Measurements from ENCODE around the gene CD4. TPM values are rescaled to one million over a fixed set of nuclear protein-coding genes. Genes with fewer than 3 reads are reported as not detected.

CD4 gene
- total RNA-seq, 1 experiment from 2014 or later: not detected

DNA sequence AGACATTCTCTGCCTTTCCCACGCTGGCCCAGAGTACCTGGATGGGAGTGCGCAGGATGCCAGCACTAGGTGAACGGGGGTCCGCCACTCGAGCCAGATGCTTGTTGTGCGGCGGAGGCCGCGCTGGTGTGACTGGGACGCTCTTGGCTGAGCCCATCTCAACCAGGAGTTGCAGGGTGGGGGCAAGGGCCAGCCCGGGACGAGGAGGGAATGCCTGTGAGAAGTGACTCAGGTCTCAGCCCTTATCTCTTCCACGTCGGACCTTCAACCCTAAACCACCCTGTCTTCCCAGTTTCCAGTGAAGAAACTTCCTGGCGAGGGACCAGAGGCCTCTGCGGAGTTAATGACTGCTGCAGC is 61.4 kb downstream of the CD4 start:
- Mint-ChIP-seq H3K4me1 (ENCODE audit: low read depth, unreplicated experiment) (peaks cover 27% of the 10 kb centered on the region), H3K27ac (ENCODE audit: unreplicated experiment) (peak overlapping the region; percentile 89), H3K9me3 (ENCODE audit: low read depth, unreplicated experiment) (no peaks in the 10 kb centered on the region), H3K36me3 (ENCODE audit: insufficient read depth, unreplicated experiment) (peaks cover 49% of the 10 kb centered on the region), H3K4me3 (ENCODE audit: low read depth, unreplicated experiment) (peak overlapping the region; percentile 94), H3K27me3 (ENCODE audit: unreplicated experiment) (no peaks in the 10 kb centered on the region)
- CTCF ChIA-PET: interaction anchor here (1.1 to 3.0 kb wide), 7 partner anchors 11 to 98 kb away, joined by 4 to 19 read pairs (median 10); partner anchors contain the start of genes GNB3, MLF2 and SPSB2
- TSS peak; percentile 77 for BruUV-seq (replicated peaks)
- TF ChIP-seq, protein P1, sequence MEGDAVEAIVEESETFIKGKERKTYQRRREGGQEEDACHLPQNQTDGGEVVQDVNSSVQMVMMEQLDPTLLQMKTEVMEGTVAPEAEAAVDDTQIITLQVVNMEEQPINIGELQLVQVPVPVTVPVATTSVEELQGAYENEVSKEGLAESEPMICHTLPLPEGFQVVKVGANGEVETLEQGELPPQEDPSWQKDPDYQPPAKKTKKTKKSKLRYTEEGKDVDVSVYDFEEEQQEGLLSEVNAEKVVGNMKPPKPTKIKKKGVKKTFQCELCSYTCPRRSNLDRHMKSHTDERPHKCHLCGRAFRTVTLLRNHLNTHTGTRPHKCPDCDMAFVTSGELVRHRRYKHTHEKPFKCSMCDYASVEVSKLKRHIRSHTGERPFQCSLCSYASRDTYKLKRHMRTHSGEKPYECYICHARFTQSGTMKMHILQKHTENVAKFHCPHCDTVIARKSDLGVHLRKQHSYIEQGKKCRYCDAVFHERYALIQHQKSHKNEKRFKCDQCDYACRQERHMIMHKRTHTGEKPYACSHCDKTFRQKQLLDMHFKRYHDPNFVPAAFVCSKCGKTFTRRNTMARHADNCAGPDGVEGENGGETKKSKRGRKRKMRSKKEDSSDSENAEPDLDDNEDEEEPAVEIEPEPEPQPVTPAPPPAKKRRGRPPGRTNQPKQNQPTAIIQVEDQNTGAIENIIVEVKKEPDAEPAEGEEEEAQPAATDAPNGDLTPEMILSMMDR (IDR thresholded peaks at IDR 0.05; ENCODE audit: unreplicated experiment): no peak
- intact Hi-C loops (cut with micrococcal nuclease; ENCODE audit: unreplicated experiment): loop anchor here (1.0 kb wide), 1 partner anchor 15 kb away; no protein-coding TSS in a partner anchor
- no peak for DNase-seq

DNA sequence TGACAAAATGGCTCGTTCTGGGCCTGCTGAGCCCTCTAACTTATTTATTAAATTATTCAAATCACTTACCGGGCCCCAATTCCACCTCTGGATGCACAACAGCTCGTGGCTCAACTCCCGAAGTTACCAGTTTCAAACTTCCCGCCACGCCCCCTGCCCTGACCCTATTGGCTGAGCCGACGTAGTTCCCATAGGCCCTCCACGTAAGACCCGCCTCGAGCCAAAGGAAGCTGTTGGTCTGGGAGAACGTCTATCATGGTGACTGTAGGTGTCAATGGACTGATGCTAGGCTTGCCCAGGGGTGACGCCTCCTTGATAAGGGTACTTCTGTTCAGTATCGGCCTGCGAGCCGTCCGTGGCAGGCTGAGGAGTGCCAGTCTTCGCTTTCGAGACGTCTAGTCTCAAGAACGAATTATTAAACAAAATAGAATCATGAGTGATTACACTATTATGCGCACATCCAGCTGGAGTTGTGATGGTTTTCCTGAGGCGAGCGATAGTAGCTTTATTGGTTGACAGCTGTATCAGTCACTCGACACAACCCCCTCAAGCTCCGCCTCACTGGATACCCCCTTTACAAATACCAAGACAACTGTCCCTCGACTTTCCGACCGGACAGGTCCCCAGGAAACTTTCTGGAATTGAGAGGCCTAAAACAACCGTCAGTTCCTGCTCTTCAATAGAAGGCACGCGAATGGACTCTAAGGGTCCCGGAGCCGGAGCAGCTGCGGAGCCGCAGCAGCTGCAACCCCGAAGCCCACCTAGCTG is 62.0 kb downstream of the CD4 start, which contains the start of gene CDCA3:
TSS of gene CDCA3 (minus strand) at position 134 of the 768 bp plus-strand sequence. CDS start 334 bp downstream, outside the sequence.
- CTCF ChIA-PET: interaction anchor here (0.7 to 3.0 kb wide), 13 partner anchors 12 to 128 kb away, joined by 3 to 19 read pairs (median 7); partner anchors contain the start of genes COPS7A, GNB3, MLF2 and PTMS
- Mint-ChIP-seq H3K4me3 (ENCODE audit: low read depth, unreplicated experiment) (peak within 1 kb of the TSS; percentile 94), H3K9me3 (ENCODE audit: low read depth, unreplicated experiment) (no peaks in the 10 kb centered on the region), H3K36me3 (ENCODE audit: insufficient read depth, unreplicated experiment) (peaks cover 49% of the 10 kb centered on the region), H3K4me1 (ENCODE audit: low read depth, unreplicated experiment) (peaks cover 27% of the 10 kb centered on the region), H3K27me3 (ENCODE audit: unreplicated experiment) (no peaks in the 10 kb centered on the region), H3K27ac (ENCODE audit: unreplicated experiment) (peak within 1 kb of the TSS; percentile 89)
- intact Hi-C loops (cut with micrococcal nuclease; ENCODE audit: unreplicated experiment): loop anchor here (1.0 kb wide), 1 partner anchor 16 kb away; no protein-coding TSS in a partner anchor
- BruUV-seq (replicated peaks): no TSS peak
- TF ChIP-seq, protein P1 (IDR thresholded peaks at IDR 0.05; ENCODE audit: unreplicated experiment): no peak
- peak; percentile 95 for DNase-seq

DNA sequence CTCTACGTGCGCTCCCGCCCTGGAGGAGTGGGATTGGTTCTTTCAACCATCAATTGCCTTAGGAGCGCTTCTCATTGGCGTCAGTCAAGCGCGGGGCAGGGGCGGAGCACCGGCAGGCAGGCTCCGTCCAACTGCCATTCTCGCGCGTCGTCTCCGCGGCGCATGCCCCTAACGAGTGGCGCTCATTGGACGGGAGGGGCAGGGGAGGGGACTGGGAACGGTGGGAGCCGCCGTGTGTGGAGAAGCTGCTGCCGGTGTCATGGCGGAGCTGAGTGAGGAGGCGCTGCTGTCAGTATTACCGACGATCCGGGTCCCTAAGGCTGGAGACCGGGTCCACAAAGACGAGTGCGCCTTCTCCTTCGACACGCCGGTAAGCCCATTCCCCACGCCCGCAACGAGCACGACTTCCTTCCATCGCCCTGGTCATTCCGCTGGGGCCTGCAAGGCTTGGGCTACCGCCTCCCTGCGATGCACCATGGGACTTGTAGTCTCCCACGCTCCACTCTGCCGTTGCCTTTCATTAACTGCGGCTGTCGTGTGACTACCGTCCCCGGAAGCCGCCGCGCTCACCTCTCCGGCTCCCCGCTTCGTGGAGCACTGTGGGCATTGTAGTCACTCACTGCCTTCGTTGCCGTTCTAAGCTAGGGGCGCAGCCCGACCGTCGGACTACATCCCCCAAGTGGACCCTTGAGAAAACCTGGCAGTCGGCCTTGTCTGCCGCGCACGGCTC is 62.8 kb downstream of the CD4 start, which contains the start of gene USP5:
TSS of gene USP5 (plus strand) at position 230 of the 730 bp plus-strand sequence. CDS start at position 260, 30 bp downstream.
- intact Hi-C loops (cut with micrococcal nuclease; ENCODE audit: unreplicated experiment): loop anchor here (1.0 kb wide), 2 partner anchors 17 to 39 kb away; no protein-coding TSS in a partner anchor
- CTCF ChIA-PET: interaction anchor here (0.5 to 3.0 kb wide), 17 partner anchors 12 to 477 kb away, joined by 3 to 19 read pairs (median 5); partner anchors contain the start of genes COPS7A, GNB3, MLF2 and PTMS
- Mint-ChIP-seq H3K36me3 (ENCODE audit: insufficient read depth, unreplicated experiment) (peaks cover 49% of the 10 kb centered on the region), H3K9me3 (ENCODE audit: low read depth, unreplicated experiment) (no peaks in the 10 kb centered on the region), H3K4me3 (ENCODE audit: low read depth, unreplicated experiment) (peak within 1 kb of the TSS; percentile 94), H3K4me1 (ENCODE audit: low read depth, unreplicated experiment) (peaks cover 27% of the 10 kb centered on the region), H3K27ac (ENCODE audit: unreplicated experiment) (peak within 1 kb of the TSS; percentile 89), H3K27me3 (ENCODE audit: unreplicated experiment) (no peaks in the 10 kb centered on the region)
- BruUV-seq (replicated peaks): TSS peak; percentile 66
- TF ChIP-seq, protein P1 (IDR thresholded peaks at IDR 0.05; ENCODE audit: unreplicated experiment): no peak
- DNase-seq: peak; percentile 97

Measured in Calu3 (cell line).